H9 (cell line): ENCODE data around the gene CTU1. TPM values are rescaled to one million over a fixed set of nuclear protein-coding genes. Genes with fewer than 3 reads are reported as not detected.

Experiments used
- DNase-seq: peaks from one replicate; pipeline ENCODE4 v3.0.0-alpha.2; 2017
- H2AFZ ChIP-seq: one replicate; pipeline ENCODE4 v1.6.1; 2013; ENCODE audit warnings: mild to moderate bottlenecking, low read length, control low read depth, moderate library complexity
- H2AK5ac ChIP-seq: 2 replicates; pipeline ENCODE4 v1.6.1; 2013; ENCODE audit warnings: low read length, control low read depth, mixed read lengths; ENCODE audit not compliant: insufficient read length
- H2BK120ac ChIP-seq: one replicate; pipeline ENCODE4 v1.6.1; 2013; ENCODE audit warnings: low read depth, mild to moderate bottlenecking, low read length, control low read depth, inconsistent platforms; ENCODE audit not compliant: poor library complexity, severe bottlenecking
- H2BK12ac ChIP-seq: 2 replicates; pipeline ENCODE4 v1.6.1; 2013; ENCODE audit warnings: low read length, control low read depth, mixed read lengths, low read depth; ENCODE audit not compliant: insufficient read length
- H2BK15ac ChIP-seq: 2 replicates; pipeline ENCODE4 v1.6.1; 2013; ENCODE audit warnings: low read depth, low read length, control low read depth
- H2BK20ac ChIP-seq: one replicate; pipeline ENCODE4 v1.6.1; 2013; ENCODE audit warnings: low read depth, mild to moderate bottlenecking, low read length, control low read depth, inconsistent platforms; ENCODE audit not compliant: poor library complexity, severe bottlenecking
- H2BK5ac ChIP-seq: 2 replicates; pipeline ENCODE4 v1.6.1; 2013; ENCODE audit warnings: low read length, control low read depth, mixed read lengths; ENCODE audit not compliant: insufficient read length
- H3K14ac ChIP-seq: 2 replicates; pipeline ENCODE4 v1.6.1; 2013; ENCODE audit warnings: low read length, control low read depth; ENCODE audit not compliant: insufficient read depth
- H3K18ac ChIP-seq: 2 replicates; pipeline ENCODE4 v1.6.1; 2013; ENCODE audit warnings: low read depth, mild to moderate bottlenecking, mixed read lengths, low read length, control low read depth; ENCODE audit not compliant: insufficient read length
- H3K23ac ChIP-seq: 2 replicates; pipeline ENCODE4 v1.6.1; 2013; ENCODE audit warnings: low read length, control low read depth, mixed read lengths, low read depth; ENCODE audit not compliant: insufficient read length
- H3K23me2 ChIP-seq: 2 replicates; pipeline ENCODE4 v1.6.1; 2013; ENCODE audit warnings: low read depth, mild to moderate bottlenecking, mixed read lengths, low read length, control low read depth; ENCODE audit not compliant: insufficient read length, poor library complexity, severe bottlenecking
- H3K27ac ChIP-seq: 2 replicates; pipeline ENCODE4 v1.5.1; 2013; ENCODE audit warnings: low read length, control low read depth, mixed read lengths, low read depth; ENCODE audit not compliant: insufficient read length
- H3K27me3 ChIP-seq: 2 replicates; pipeline ENCODE4 v1.6.1; 2013; ENCODE audit warnings: low read length, control low read depth, inconsistent platforms; ENCODE audit not compliant: insufficient read depth
- H3K4ac ChIP-seq: 2 replicates; pipeline ENCODE4 v1.6.1; 2013; ENCODE audit warnings: low read depth, mild to moderate bottlenecking, control low read depth, inconsistent platforms, low read length, moderate library complexity
- H3K4me1 ChIP-seq: 2 replicates; pipeline ENCODE4 v1.6.1; 2013; ENCODE audit warnings: low read length, control low read depth, inconsistent platforms; ENCODE audit not compliant: insufficient read depth
- H3K4me2 ChIP-seq: 2 replicates; pipeline ENCODE4 v1.6.1; 2013; ENCODE audit warnings: low read length, control low read depth, mixed read lengths; ENCODE audit not compliant: insufficient read length, insufficient read depth
- H3K56ac ChIP-seq: 2 replicates; pipeline ENCODE4 v1.6.1; 2013; ENCODE audit warnings: low read depth, mild to moderate bottlenecking, mixed read lengths, low read length, control low read depth; ENCODE audit not compliant: insufficient read length
- H3K79me1 ChIP-seq: 2 replicates; pipeline ENCODE4 v1.6.1; 2013; ENCODE audit warnings: low read depth, mild to moderate bottlenecking, moderate library complexity, low read length, control low read depth, inconsistent platforms; ENCODE audit not compliant: insufficient read depth, poor library complexity, severe bottlenecking
- H3K79me2 ChIP-seq: 2 replicates; pipeline ENCODE4 v1.6.1; 2013; ENCODE audit warnings: low read length, control low read depth, inconsistent platforms; ENCODE audit not compliant: insufficient read depth
- H3K9ac ChIP-seq: 2 replicates; pipeline ENCODE4 v1.6.1; 2013; ENCODE audit warnings: low read length, control low read depth, mixed read lengths; ENCODE audit not compliant: insufficient read length; ENCODE audit errors: extremely low read depth
- H3K9me3 ChIP-seq: one replicate; pipeline ENCODE4 v1.6.1; 2013; ENCODE audit warnings: low read depth, low read length, inconsistent platforms; ENCODE audit not compliant: control insufficient read depth
- H3T11ph ChIP-seq: one replicate; pipeline ENCODE4 v1.6.1; 2013; ENCODE audit warnings: mild to moderate bottlenecking, low read length, control low read depth, inconsistent platforms
- H4K20me1 ChIP-seq: one replicate; pipeline ENCODE4 v1.6.1; 2013; ENCODE audit not compliant: control insufficient read depth, insufficient read length, insufficient read depth
- H4K5ac ChIP-seq: 2 replicates; pipeline ENCODE4 v1.6.1; 2013; ENCODE audit warnings: low read depth, mild to moderate bottlenecking, mixed read lengths, low read length, control low read depth; ENCODE audit not compliant: insufficient read length
- H4K8ac ChIP-seq: replicated peaks from 2 replicates; pipeline ENCODE4 v1.6.1; 2013; ENCODE audit warnings: low read length, control low read depth, mixed read lengths, low read depth; ENCODE audit not compliant: insufficient read length
- H4K91ac ChIP-seq: 2 replicates; pipeline ENCODE4 v1.6.1; 2013; ENCODE audit warnings: low read depth, mild to moderate bottlenecking, moderate library complexity, mixed read lengths, low read length, control low read depth; ENCODE audit not compliant: insufficient read length
- H3K27ac Mint-ChIP-seq, 3 experiments: 2 replicates in 2 of 3; 3 replicates in 1 of 3; pipeline ENCODE4 v1.8.0; 2020 to 2021; ENCODE audit warnings: mixed read lengths in 3 of 3, mild to moderate bottlenecking in 1 of 3, moderate library complexity in 1 of 3
- H3K27me3 Mint-ChIP-seq: 2 replicates; pipeline ENCODE4 v1.8.0; 2021; ENCODE audit warnings: low read depth, mild to moderate bottlenecking, moderate library complexity, mixed read lengths
- H3K36me3 Mint-ChIP-seq, 3 experiments: 2 replicates in 2 of 3; 3 replicates in 1 of 3; pipeline ENCODE4 v1.8.0; 2020 to 2021; ENCODE audit warnings: low read depth in 3 of 3, mixed read lengths in 3 of 3; ENCODE audit not compliant: insufficient read depth in 1 of 3
- H3K4me1 Mint-ChIP-seq, 2 experiments: 2 replicates each; pipeline ENCODE4 v1.8.0; 2020; ENCODE audit warnings: mixed read lengths in 2 of 2
- H3K4me3 Mint-ChIP-seq, 2 experiments: 2 replicates in 1 of 2; 3 replicates in 1 of 2; pipeline ENCODE4 v1.8.0; 2020 to 2021; ENCODE audit warnings: mild to moderate bottlenecking in 2 of 2, mixed read lengths in 2 of 2, moderate library complexity in 1 of 2
- H3K9me3 Mint-ChIP-seq, 2 experiments: 2 replicates in 1 of 2; 3 replicates in 1 of 2; pipeline ENCODE4 v1.8.0; 2020; ENCODE audit warnings: mild to moderate bottlenecking in 2 of 2, mixed read lengths in 2 of 2, moderate library complexity in 1 of 2
- CTCF ChIP-seq: fragments of 200-600 bp; sonication (generic); conservative IDR thresholded peaks from 3 replicates; pipeline ENCODE4 v1.8.0; 2021; ENCODE audit warnings: antibody characterized with exemption, mild to moderate bottlenecking
- WGBS: extraction: QIAGEN DNeasy Blood & Tissue Kit; methylation state at CpG from one replicate; pipeline ENCODE4 v1.1.7; 2013; ENCODE audit warnings: missing lambda C conversion rate, low lambda C conversion rate, mixed read lengths; ENCODE audit not compliant: insufficient read length; ENCODE audit errors: extremely low coverage; 5-methylcytosine and 5-hydroxymethylcytosine counted together
- total RNA-seq: library from RNA; stranded (reverse); gene quantifications from 2 replicates; pipeline ENCODE4 v1.2.1, GENCODE V29; 2021

The CTU1 gene
- total RNA-seq, 1 experiment from 2014 or later = 8.8 TPM

DNA sequence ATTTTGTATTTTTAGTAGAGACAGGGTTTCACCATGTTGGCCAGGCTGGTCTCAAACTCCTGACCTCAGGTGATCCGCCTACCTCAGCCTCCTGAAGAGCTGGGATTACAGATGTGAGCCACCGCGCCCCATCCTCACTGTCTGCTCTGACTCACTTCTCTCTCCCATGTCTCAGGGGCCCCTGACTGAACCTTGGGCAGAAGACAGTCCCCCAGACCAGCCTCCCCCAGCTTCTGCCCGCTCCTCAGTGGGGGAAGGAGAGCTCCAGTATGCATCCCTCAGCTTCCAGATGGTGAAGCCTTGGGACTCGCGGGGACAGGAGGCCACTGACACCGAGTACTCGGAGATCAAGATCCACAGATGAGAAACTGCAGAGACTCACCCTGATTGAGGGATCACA, 21.5 kb upstream of the CTU1 start:
- no peak overlapping the region for H2BK20ac ChIP-seq
- no peak overlapping the region for H3K56ac ChIP-seq
- H3K14ac ChIP-seq = no peak overlapping the region
- no peak overlapping the region for H3K4ac ChIP-seq
- H3K27me3 ChIP-seq = no peaks in the 10 kb centered on the region
- no peak overlapping the region for H3K9ac ChIP-seq
- no peaks in the 10 kb centered on the region for H3K4me1 ChIP-seq
- H3K79me2 ChIP-seq = no peaks in the 10 kb centered on the region
- no peak overlapping the region for H3K18ac ChIP-seq
- H3T11ph ChIP-seq = no peak overlapping the region
- no peak overlapping the region for H4K8ac ChIP-seq
- no peak overlapping the region for H4K91ac ChIP-seq
- no peak overlapping the region for H2BK5ac ChIP-seq
- no CpG with 5 or more reads among the region's 8 CpGs for WGBS
- Mint-ChIP-seq H3K4me3 (no peak overlapping the region), H3K27ac (no peak overlapping the region), H3K9me3 (no peaks in the 10 kb centered on the region), H3K27me3 (peaks cover 36% of the 10 kb centered on the region), H3K36me3 (peaks cover 0 to 1% (median 0%) of the 10 kb centered on the region in 3 experiments; a peak in 1 of 7 replicates), H3K4me1 (peaks cover 0 to 3% of the 10 kb centered on the region in 2 experiments; a peak in 1 of 4 replicates)
- no peak overlapping the region for H3K4me2 ChIP-seq
- no peak overlapping the region for H4K5ac ChIP-seq
- no peak overlapping the region for H2BK15ac ChIP-seq
- H3K79me1 ChIP-seq = no peaks in the 10 kb centered on the region
- H2BK12ac ChIP-seq = no peak overlapping the region
- H2AK5ac ChIP-seq = no peak overlapping the region
- H3K9me3 ChIP-seq = no peaks in the 10 kb centered on the region
- DNase-seq = no peak
- no peak for TF ChIP-seq CTCF
- H3K27ac ChIP-seq = no peak overlapping the region
- H3K23me2 ChIP-seq = no peaks in the 10 kb centered on the region
- H2AFZ ChIP-seq = no peak overlapping the region
- H4K20me1 ChIP-seq = no peaks in the 10 kb centered on the region
- H2BK120ac ChIP-seq = no peak overlapping the region
- no peak overlapping the region for H3K23ac ChIP-seq
